Erythroblast (primary cell): ENCODE results near the gene STYXL1.
"Not testable (repeated sequence)": the region's sequence is repeated elsewhere in the genome, so short reads cannot be mapped to it uniquely, and the experiment has no call there.

Experiments
- DNase-seq, 2 experiments: peaks; one replicate each; lab custom pipeline; 2025; lab: John Stamatoyannopoulos, UW
- GATA1 ChIP-seq: IDR thresholded peaks from 2 replicates; pipeline ENCODE4 v1.6.1; 2011; ENCODE audit warnings: low read depth, mild to moderate bottlenecking, control low read depth, low read length, moderate library complexity
- POLR2A ChIP-seq: IDR thresholded peaks from 2 replicates; pipeline ENCODE4 v1.6.1; 2011; ENCODE audit warnings: mild to moderate bottlenecking, low read length

The STYXL1 gene, protein sequence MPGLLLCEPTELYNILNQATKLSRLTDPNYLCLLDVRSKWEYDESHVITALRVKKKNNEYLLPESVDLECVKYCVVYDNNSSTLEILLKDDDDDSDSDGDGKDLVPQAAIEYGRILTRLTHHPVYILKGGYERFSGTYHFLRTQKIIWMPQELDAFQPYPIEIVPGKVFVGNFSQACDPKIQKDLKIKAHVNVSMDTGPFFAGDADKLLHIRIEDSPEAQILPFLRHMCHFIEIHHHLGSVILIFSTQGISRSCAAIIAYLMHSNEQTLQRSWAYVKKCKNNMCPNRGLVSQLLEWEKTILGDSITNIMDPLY

DNA sequence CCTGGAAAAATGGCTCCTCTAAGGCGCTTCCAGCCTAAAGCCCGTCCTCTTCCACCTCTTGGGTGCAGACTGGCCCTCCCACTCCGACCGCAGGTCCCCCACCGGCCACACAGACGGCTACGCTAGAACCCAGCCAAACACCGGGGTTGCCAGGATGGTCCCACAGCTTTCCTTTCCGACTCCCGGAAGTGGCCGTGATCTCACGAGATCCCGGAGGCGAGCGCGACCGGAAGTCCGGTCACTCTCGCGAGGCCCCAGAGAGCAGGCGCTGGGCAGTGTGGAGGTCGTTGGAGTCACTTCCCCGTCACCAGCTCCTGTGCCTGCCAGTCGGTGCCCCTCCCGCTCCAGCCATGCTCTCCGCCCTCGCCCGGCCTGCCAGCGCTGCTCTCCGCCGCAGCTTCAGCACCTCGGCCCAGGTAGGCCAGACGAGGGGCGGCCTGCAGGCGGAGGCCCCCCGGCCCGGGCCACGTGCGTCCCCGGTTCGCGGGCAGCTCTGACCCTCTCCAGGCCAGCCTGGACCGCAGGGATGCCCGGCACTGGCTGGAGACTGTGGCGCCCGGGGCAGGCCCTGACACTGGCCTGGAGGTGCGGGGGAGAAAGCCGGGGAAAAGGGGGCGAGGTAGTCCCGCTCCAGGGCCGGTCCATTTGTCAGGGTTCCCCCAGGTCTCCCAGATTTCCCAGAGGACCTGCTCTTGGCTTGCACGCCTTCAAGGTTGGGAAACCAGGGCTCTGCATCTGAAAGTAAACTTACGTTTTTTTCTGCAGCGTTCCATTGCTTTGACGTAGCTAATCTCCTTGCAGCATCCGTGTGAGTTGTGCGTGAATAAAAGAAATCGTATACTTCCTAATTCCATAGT, at the start of gene STYXL1, which contains the start of gene MDH2:
Gene STYXL1, minus strand, starts transcription at position 190 of the 857 bp plus-strand sequence. CDS start 17,477 bp downstream, outside the sequence.
Gene MDH2, plus strand, starts transcription at position 296 of the 857 bp plus-strand sequence. Its CDS starts 55 bp downstream, at position 351.
- TF ChIP-seq POLR2A, result peak; percentile 94
- TF ChIP-seq GATA1, result no peak
- peak; percentile 95 to 96 for DNase-seq

DNA sequence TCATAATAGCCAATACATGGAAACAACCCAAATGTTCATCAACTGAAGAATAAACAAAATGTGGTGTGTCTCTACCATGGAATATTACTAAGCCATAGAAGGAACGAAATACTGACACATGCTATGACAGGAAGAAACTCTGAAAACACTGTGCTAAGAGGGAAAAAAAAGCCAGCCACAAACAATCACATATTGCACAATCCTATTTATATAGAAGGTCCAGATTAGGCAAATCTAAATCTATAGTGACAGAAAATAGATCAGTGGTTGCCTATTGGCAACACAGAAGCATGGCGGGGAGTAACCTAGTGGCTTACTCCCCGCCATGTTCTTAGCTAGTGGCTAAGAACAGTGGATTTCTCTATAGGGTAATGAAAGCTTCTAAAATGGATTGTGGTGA, 48.1 kb upstream of the STYXL1 start:
- TF ChIP-seq GATA1 (no peak), POLR2A (no peak)
- no peak for DNase-seq

GRCh38 chr7:76094326-76094725, 46.5 kb upstream of the STYXL1 start:
- not testable (repeated sequence) for DNase-seq

DNA sequence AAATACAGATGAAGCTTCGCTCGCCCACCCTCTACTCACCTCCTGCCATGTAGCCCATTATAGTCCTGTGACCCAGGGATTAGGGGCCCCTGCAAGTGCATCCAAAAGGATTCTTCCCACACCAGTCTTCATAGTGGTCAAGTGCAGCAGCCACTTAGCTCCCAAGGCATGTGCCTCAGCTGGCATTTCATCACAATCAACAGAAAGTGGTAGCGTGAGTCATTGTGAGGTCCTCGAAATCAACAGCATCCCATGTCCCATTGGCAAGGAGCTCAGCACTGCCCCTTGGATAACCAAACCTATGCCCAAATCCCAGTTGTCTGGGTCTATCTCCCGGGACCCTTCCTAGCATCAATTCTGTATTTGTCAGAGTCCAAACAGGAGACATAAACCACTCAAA, 45.7 kb upstream of the STYXL1 start:
- DNase-seq, result not testable (repeated sequence)

DNA sequence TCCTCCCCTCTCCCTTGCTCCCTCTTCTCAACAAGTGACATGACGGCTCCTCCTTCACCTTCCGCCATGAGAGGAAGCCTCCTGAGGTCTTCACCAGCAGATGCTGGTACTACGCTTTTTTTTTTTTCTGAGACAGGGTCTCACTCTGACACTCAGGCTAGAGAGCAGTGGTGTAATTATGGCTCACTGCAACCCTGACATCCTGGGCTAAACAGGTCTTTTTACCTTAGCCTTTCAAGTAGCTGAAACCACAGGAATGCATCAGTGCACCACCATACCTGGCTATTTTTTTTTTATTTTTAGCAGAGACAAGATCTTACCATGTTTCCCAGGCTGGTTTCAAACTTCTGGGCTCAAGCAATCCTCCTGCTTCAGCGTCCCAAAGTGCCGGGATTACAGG, 43.7 kb upstream of the STYXL1 start:
- no peak for DNase-seq
- TF ChIP-seq GATA1 (no peak), POLR2A (no peak)

DNA sequence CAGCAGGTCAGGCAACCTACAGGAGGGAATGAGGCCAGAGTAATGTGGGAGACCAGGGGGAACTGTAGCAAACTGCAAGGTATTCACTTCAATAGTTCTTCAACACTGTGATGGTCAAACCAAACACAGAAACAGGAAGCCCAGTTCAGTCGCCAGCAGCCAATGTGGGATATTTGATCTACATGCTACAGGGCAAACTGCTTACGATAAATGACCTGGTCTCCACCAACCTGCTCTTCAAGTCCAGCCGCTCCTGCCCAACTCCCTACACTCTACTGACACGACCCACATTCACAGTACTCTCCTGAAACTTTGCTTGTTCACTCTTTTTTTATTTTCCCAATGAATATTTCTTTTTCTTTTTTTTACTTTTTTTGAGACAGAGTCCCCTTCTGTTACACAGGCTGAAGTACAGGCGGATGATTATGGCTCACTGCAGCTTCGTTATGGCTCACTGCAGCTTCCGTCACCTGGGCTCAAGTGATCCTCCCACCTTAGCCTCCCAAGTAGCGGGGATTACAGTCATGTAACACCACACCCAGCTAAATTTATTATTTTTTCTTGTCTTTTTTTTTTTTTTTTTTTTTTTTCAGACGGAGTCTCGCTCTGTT, 42.2 kb upstream of the STYXL1 start:
- no peak for TF ChIP-seq POLR2A
- TF ChIP-seq GATA1, result no peak
- DNase-seq, result no peak

- not testable (repeated sequence) for DNase-seq
Measured at GRCh38 chr7:76087362-76087791, 39.6 kb upstream of the STYXL1 start.

DNA sequence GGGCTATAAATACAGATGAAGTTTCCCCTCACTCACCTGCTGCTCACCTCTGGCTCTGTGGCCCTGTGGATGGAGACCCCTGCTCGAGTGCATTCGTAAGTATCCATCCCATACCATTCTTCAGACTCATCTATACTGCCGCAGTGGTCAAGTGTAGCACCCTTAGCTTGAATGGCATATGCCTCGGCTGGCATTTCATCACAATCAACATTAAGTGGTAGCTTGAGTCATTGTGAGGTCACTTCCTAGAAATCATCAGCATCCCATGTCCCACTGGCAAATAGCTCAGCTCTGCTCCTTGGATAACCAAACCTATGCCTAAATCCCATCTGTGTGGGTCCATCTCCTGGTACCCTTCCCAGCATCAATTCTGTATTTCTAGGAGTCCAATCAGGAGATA, 38.3 kb upstream of the STYXL1 start:
- no peak for DNase-seq
- no peak for TF ChIP-seq POLR2A
- no peak for TF ChIP-seq GATA1

GRCh38 chr7:76084115-76084514, 36.3 kb upstream of the STYXL1 start:
- DNase-seq, result not testable (repeated sequence)

DNA sequence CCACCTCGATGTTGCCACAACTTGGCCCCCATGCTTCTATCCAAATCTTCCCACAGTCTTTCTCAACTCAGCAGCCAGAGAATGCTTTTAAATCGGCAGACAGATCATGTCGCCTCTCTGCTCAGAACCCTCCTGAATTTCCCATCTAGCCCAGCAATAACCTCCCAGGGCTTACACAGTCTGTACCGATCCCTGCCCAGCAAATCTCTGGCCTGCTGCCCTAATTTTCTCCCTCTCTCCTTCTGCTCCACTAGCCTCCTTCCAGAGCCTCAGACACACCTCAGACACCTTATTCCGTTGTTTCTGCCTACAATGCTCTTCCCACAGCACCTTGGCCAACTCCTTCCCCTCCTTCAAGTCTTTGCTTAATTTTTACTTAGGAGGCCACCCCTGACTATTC, 32.4 kb upstream of the STYXL1 start:
- TF ChIP-seq POLR2A, result no peak
- TF ChIP-seq GATA1, result no peak
- DNase-seq, result no peak

DNA sequence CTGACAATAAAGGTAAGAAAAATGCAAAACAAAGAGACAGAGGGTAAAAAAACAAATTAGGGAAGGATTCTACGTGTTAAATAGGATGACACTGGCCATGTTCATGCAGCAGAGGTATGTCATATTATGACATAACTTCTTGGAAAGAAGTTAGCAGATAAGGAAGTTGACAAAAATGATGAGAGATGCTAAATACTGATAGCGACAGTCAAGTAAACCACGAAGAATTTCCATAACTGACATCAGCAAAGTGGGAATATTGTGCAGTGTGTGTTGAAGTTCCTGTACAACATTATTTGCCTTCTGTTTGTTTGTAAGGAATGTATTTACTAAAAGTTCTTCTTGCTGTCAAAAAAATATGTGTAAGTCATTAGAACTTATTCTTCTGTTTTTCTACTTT, 29.6 kb upstream of the STYXL1 start:
- no peak for DNase-seq
- TF ChIP-seq POLR2A (no peak), GATA1 (no peak)

DNA sequence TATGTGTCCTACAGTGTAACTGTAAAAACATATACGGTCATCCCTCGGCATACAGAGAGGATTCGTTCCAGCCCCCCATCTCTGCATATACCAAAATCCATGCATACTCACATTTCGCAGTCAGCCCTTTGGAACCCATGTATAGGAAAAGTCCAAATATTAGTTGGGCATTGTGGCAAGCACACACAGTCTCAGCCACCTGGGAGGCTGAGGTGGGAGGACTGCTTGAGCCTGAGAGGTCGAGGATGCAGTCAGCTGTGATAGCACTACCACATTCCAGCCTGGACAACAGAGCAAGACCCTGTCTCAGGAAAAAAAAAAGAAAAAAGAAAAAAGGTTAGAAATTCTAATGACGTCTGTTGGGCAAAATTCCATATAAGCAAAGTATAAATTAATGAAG, 29.2 kb upstream of the STYXL1 start:
- DNase-seq, result no peak
- TF ChIP-seq POLR2A (no peak), GATA1 (no peak)

DNA sequence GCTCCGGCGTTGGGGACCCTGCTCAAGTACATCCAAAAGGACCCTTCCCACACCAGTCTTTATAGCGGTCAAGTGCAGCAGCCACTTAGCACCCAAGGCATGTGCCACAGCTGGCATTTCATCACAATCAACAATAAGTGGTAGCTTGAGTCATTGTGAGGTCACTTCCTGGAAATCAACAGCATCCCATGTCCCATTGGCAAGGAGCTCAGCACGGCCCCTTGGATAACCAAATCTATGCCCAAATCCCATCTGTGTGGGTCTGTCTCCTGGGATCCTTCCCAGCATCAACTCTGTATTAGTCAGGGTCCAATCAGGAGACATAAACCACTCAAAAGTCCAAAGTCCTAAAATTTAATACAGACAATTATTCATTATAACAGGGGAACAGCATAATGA, 27.2 kb upstream of the STYXL1 start:
- DNase-seq, result no peak
- no peak for TF ChIP-seq GATA1
- no peak for TF ChIP-seq POLR2A

DNA sequence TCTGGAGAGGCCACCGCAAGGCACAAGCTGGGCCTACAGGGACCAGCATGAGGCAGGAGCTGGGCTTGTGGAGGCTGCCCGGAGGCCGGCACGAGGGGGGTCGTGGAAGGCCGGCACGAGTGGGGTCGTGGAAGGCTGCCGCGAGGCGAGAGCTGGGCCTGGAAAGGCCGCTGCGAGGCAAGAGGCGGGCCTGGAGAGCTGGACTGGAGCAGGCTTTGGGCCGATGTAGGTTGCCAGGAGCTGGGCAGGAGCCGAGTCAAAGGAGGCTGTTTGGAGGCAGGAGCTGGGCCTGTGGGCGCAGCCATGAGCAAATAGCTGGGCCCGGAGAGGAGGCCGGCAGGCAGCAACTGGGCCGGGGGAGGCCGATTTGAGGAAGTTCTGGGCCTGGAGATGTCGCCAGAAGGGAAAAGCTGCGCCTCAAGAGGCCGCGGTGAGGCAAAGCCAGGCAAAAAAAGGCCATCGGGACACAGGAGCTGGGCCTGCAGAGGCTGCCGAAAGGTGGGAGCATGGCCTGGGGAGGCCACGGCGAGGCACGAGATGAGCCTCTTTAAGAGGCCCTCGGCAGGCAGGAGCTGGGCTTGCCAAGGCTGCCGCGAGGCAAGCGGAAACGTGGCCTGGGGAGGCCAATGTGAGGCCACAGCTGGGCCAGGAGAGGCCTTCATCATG, 26.6 kb upstream of the STYXL1 start:
- no peak for TF ChIP-seq POLR2A
- no peak for TF ChIP-seq GATA1
- DNase-seq, result no peak
